ENCODE measurements around the gene DDC.

Gene DDC

GRCh38 chr7:50449501-50449880 is 115.7 kb downstream of the DDC start:
- peak; percentile 43 for DNase-seq

- DNase-seq = no peak
Observed at GRCh38 chr7:50448823-50449222, 116.4 kb downstream of the DDC start.

- DNase-seq = no peak
Observed at GRCh38 chr7:50446542-50446960, 118.7 kb downstream of the DDC start.

- no peak for DNase-seq
Observed at GRCh38 chr7:50436133-50436806, 128.9 kb downstream of the DDC start.

GRCh38 chr7:50431722-50432305 is 133.4 kb downstream of the DDC start:
- DNase-seq = no peak

- no peak for DNase-seq
Observed at GRCh38 chr7:50431316-50431715, 133.9 kb downstream of the DDC start.

GRCh38 chr7:50428911-50429310 is 136.3 kb downstream of the DDC start:
- DNase-seq = no peak

- no peak for DNase-seq
Observed at GRCh38 chr7:50427518-50427917, 137.7 kb downstream of the DDC start.

GRCh38 chr7:50426280-50427045 is 138.7 kb downstream of the DDC start:
- no peak for DNase-seq

GRCh38 chr7:50425318-50425717 is 139.9 kb downstream of the DDC start:
- no peak for DNase-seq

GRCh38 chr7:50423860-50424259 is 141.3 kb downstream of the DDC start:
- no peak for DNase-seq

- peak; percentile 73 for DNase-seq
Observed at GRCh38 chr7:50422858-50423257, 142.3 kb downstream of the DDC start.

- DNase-seq = no peak
Observed at GRCh38 chr7:50421043-50421442, 144.2 kb downstream of the DDC start.

- peak; percentile 60 for DNase-seq
Observed at GRCh38 chr7:50418526-50419290, 146.5 kb downstream of the DDC start.

GRCh38 chr7:50418086-50418515 is 147.1 kb downstream of the DDC start:
- peak; percentile 51 for DNase-seq

GRCh38 chr7:50416527-50417182 is 148.6 kb downstream of the DDC start:
- no peak for DNase-seq

- no peak for DNase-seq
Observed at GRCh38 chr7:50415844-50416364, 149.3 kb downstream of the DDC start.

- no peak for DNase-seq
Observed at GRCh38 chr7:50413561-50413960, 151.6 kb downstream of the DDC start.

- DNase-seq = no peak
Observed at GRCh38 chr7:50412973-50413372, 152.2 kb downstream of the DDC start.

- no peak for DNase-seq
Observed at GRCh38 chr7:50411332-50411731, 153.9 kb downstream of the DDC start.

- DNase-seq = no peak
Observed at GRCh38 chr7:50409856-50410745, 155.1 kb downstream of the DDC start.

Measured in DMS79 treated with DMSO at 0.1 percent for 48 hours (cell line).